Head of caudate nucleus (tissue), 42 donors: Measurements from ENCODE around the gene MESP2.
"Not testable (repeated sequence)": the region's sequence is repeated elsewhere in the genome, so short reads cannot be mapped to it uniquely, and the experiment has no call there.

Experiments used
- DNase-seq, 42 donors: peaks; one replicate each; pipeline versions ENCODE4 v3.0.0 to v3.0.0-alpha.2; 2020 to 2021; ENCODE audit warnings: mixed read lengths in 7 of 42
- intact Hi-C: fragments of 100-400 bp; cut with DNase I; formaldehyde crosslinking; loops from one replicate; pipeline ENCODE4 v1.15.0; 2022

Gene MESP2

GRCh38 chr15:89774492-89774891 lies 1.6 kb upstream of the MESP2 start:
- intact Hi-C loops = no loop called here
- DNase-seq = no peak

- DNase-seq = no peak
- intact Hi-C loops = no loop called here
Measured at GRCh38 chr15:89775815-89776214, 317 bp upstream of the MESP2 start.

- intact Hi-C loops = no loop called here
- no peak for DNase-seq
Measured at GRCh38 chr15:89777073-89777751, 1.1 kb downstream of the MESP2 start.

- intact Hi-C loops = no loop called here
- DNase-seq = peak in 6 of 42 donors; percentile 13 to 52 (median 27)
Measured at GRCh38 chr15:89777782-89778380, 1.7 kb downstream of the MESP2 start.

- intact Hi-C loops = no loop called here
Measured at GRCh38 chr15:89778861-89779260, 2.7 kb downstream of the MESP2 start.

GRCh38 chr15:89780601-89781000 lies 4.5 kb downstream of the MESP2 start:
- intact Hi-C loops = no loop called here
- no peak for DNase-seq

More at GRCh38 chr15:89778861-89779260, 2.7 kb downstream of the MESP2 start:
- no peak for DNase-seq

- DNase-seq = no peak
- intact Hi-C loops = no loop called here
Measured at GRCh38 chr15:89781055-89781454, 4.9 kb downstream of the MESP2 start.

GRCh38 chr15:89781891-89782618 lies 5.9 kb downstream of the MESP2 start:
- intact Hi-C loops = no loop called here
- no peak for DNase-seq

GRCh38 chr15:89782619-89782950 lies 6.5 kb downstream of the MESP2 start:
- intact Hi-C loops, DNase-seq: not testable (repeated sequence)

GRCh38 chr15:89783111-89783860 lies 7.2 kb downstream of the MESP2 start:
- no peak for DNase-seq
- intact Hi-C loops = no loop called here

- DNase-seq = no peak
- intact Hi-C loops = no loop called here
Measured at GRCh38 chr15:89783861-89784685, 7.9 kb downstream of the MESP2 start.

GRCh38 chr15:89784686-89784960 lies 8.5 kb downstream of the MESP2 start:
- intact Hi-C loops = no loop called here
- DNase-seq = no peak

- intact Hi-C loops = no loop called here
- no peak for DNase-seq
Measured at GRCh38 chr15:89785064-89785773, 9.1 kb downstream of the MESP2 start.

- intact Hi-C loops = no loop called here
Measured at GRCh38 chr15:89785774-89786140, 9.6 kb downstream of the MESP2 start.

GRCh38 chr15:89787944-89788343 lies 11.8 kb downstream of the MESP2 start:
- DNase-seq = no peak
- intact Hi-C loops = no loop called here

More at GRCh38 chr15:89785774-89786140, 9.6 kb downstream of the MESP2 start:
- no peak for DNase-seq

GRCh38 chr15:89788585-89788984 lies 12.5 kb downstream of the MESP2 start:
- DNase-seq, intact Hi-C loops: not testable (repeated sequence)

- no peak for DNase-seq
- intact Hi-C loops = no loop called here
Measured at GRCh38 chr15:89790206-89790605, 14.1 kb downstream of the MESP2 start.

GRCh38 chr15:89790661-89791060 lies 14.5 kb downstream of the MESP2 start:
- DNase-seq = no peak
- intact Hi-C loops = no loop called here
